Amniotic stem cell (primary cell): Measurements from ENCODE around the gene PSMC3.

Experiments
- DNase-seq: peaks from one replicate; lab custom pipeline; 2025; lab: John Stamatoyannopoulos, UW

PSMC3 gene

GRCh38 chr11:47376525-47377371 is 49.5 kb downstream of the PSMC3 start:
- no peak for DNase-seq

- no peak for DNase-seq
Observed at GRCh38 chr11:47376107-47376524, 50.1 kb downstream of the PSMC3 start.

GRCh38 chr11:47375546-47376085 is 50.6 kb downstream of the PSMC3 start:
- no peak for DNase-seq

- DNase-seq, result no peak
Observed at GRCh38 chr11:47375020-47375419, 51.2 kb downstream of the PSMC3 start.

- DNase-seq, result no peak
Observed at GRCh38 chr11:47374720-47375019, 51.6 kb downstream of the PSMC3 start.

GRCh38 chr11:47373876-47374719 is 52.1 kb downstream of the PSMC3 start:
- DNase-seq, result peak; percentile 55

GRCh38 chr11:47372422-47372821 is 53.8 kb downstream of the PSMC3 start:
- no peak for DNase-seq

- DNase-seq, result no peak
Observed at GRCh38 chr11:47369676-47370075, 56.6 kb downstream of the PSMC3 start.
